Esophagus muscularis mucosa (tissue), 4 donors: Measurements from ENCODE around the gene S100A7A. TPM values are rescaled to one million over a fixed set of nuclear protein-coding genes. Genes with fewer than 3 reads are reported as not detected.

ENCODE experiments used
- DNase-seq: peaks from one replicate; pipeline ENCODE4 v3.0.0-alpha.2; 2017; ENCODE audit errors: extremely low spot score
- H3K27ac ChIP-seq, 4 donors: fragments of 200-600 bp; sonication (generic); replicated peaks in 1 of 4; 1 replicate in 3 of 4; 2 replicates in 1 of 4; pipeline ENCODE4 v1.5.1; 2016 to 2019; ENCODE audit warnings: mild to moderate bottlenecking in 1 of 4
- H3K27me3 ChIP-seq, 4 donors: fragments of 200-600 bp; sonication (generic); one replicate each; pipeline versions ENCODE4 v1.5.1 to v1.6.0; 2016 to 2019
- H3K36me3 ChIP-seq, 4 donors: fragments of 200-600 bp; sonication (generic); one replicate each; pipeline ENCODE4 v1.5.1; 2016 to 2019
- H3K4me1 ChIP-seq, 4 donors: fragments of 200-600 bp; sonication (generic); one replicate each; pipeline ENCODE4 v1.5.1; 2016 to 2019
- H3K4me3 ChIP-seq, 4 donors: fragments of 200-600 bp; sonication (generic); 1 replicate in 2 of 4; 2 replicates in 2 of 4; pipeline ENCODE4 v1.5.1; 2016 to 2019; ENCODE audit warnings: mild to moderate bottlenecking in 4 of 4, moderate library complexity in 1 of 4
- H3K9me3 ChIP-seq, 4 donors: fragments of 200-600 bp; sonication (generic); 1 replicate in 3 of 4; 2 replicates in 1 of 4; pipeline ENCODE4 v1.5.1; 2016 to 2019
- EP300 ChIP-seq: sonication (generic); formaldehyde crosslinking; IDR thresholded peaks from one replicate; pipeline ENCODE4 v1.6.1; 2017; ENCODE audit warnings: antibody characterized with exemption
- POLR2A ChIP-seq: fragments of 450-650 bp; IDR thresholded peaks from one replicate; pipeline ENCODE4 v1.6.1; 2017; ENCODE audit warnings: antibody characterized with exemption, moderate library complexity, mild to moderate bottlenecking, low read depth
- POLR2AphosphoS5 ChIP-seq, 2 donors: sonication (generic); formaldehyde crosslinking; IDR thresholded peaks; one replicate each; pipeline ENCODE4 v1.6.1; 2017; ENCODE audit warnings: antibody characterized with exemption in 2 of 2
- WGBS: methylation state at CpG from one replicate; pipeline ENCODE4 v1.1.5; 2018; 5-methylcytosine and 5-hydroxymethylcytosine counted together
- intact Hi-C: fragments of 100-400 bp; cut with DNase I; formaldehyde crosslinking; loops from one replicate; pipeline ENCODE4 v1.15.1; 2023
- total RNA-seq, 4 donors: library from RNA; depleted of rRNA; stranded (reverse); fragments of >200 nt; gene quantifications; one replicate each; pipeline versions ENCODE4 v1.1.0 to v1.2.1, GENCODE V29; 2016
- TF ChIP-seq, protein P1 (sequence below), 3 experiments: fragments of 200-600 bp in 2 of 3; fragments of 450-650 bp in 1 of 3; sonication (generic) in 2 of 3; IDR thresholded peaks; one replicate each; pipeline ENCODE4 v1.5.1; 2017 to 2019; ENCODE audit warnings: antibody characterized with exemption in 3 of 3, mild to moderate bottlenecking in 2 of 3, moderate library complexity in 1 of 3

S100A7A gene
- total RNA-seq, 4 donors from 2014 or later = not detected

GRCh38 chr1:153437236-153437635 lies 20.9 kb downstream of the S100A7A start:
- TF ChIP-seq, protein P1, sequence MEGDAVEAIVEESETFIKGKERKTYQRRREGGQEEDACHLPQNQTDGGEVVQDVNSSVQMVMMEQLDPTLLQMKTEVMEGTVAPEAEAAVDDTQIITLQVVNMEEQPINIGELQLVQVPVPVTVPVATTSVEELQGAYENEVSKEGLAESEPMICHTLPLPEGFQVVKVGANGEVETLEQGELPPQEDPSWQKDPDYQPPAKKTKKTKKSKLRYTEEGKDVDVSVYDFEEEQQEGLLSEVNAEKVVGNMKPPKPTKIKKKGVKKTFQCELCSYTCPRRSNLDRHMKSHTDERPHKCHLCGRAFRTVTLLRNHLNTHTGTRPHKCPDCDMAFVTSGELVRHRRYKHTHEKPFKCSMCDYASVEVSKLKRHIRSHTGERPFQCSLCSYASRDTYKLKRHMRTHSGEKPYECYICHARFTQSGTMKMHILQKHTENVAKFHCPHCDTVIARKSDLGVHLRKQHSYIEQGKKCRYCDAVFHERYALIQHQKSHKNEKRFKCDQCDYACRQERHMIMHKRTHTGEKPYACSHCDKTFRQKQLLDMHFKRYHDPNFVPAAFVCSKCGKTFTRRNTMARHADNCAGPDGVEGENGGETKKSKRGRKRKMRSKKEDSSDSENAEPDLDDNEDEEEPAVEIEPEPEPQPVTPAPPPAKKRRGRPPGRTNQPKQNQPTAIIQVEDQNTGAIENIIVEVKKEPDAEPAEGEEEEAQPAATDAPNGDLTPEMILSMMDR (IDR thresholded peaks at IDR 0.05) = no peak
- no peak for TF ChIP-seq POLR2A
- no peak overlapping the region for H3K4me3 ChIP-seq
- H3K36me3 ChIP-seq = no peaks in the 10 kb centered on the region
- no peak for DNase-seq
- intact Hi-C loops = no loop called here
- 82% methylated on average over 4 of the region's 4 CpGs for WGBS
- no peak overlapping the region for H3K27ac ChIP-seq
- H3K4me1 ChIP-seq = no peaks in the 10 kb centered on the region
- H3K9me3 ChIP-seq = no peaks in the 10 kb centered on the region
- peaks cover 0 to 23% (median 0%) of the 10 kb centered on the region in 4 donors for H3K27me3 ChIP-seq

DNA sequence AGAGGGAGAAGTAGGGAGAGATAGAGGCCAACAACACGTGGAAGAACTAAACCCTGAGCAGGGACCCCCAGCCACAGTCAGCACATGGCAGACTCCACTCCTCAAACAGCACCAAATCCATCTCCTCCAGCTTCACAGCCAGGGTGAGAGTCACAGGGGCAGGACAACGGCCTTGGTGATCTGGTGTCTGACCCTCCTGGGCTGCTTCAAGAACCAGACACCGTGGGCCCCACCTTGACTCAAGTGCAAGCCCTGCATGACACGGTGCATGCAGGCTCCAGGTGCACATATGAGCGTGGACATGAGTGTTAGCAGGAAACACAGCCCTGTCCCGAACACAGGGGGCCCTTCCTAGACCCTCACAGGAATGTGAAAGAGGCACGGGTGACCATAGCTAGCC lies 22.3 kb downstream of the S100A7A start:
- WGBS = 83% methylated on average over 6 of the region's 7 CpGs

DNA sequence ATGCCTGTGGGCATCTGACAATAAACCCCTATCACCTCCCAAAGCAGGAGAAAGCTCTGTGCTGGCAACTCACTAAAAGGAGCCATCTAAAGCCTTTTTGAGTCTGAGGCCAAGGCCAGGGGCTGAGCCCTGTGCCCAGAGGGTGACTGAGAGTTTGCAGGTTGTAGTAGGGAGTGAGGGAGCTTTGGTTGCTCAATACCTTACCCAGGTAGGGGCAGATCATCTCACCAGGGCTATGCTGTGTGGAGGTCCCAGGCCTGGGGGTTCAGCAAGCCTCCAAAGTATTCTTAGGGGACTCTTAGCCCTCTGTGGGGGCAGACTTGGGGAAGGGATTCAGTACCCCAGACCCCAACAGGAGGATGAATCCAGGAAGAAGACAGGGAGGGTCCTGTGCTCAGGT lies 23.0 kb downstream of the S100A7A start:
- DNase-seq = no peak

More for the DNA sequence above, 22.3 kb downstream of the S100A7A start:
- no peak for DNase-seq
- H3K27me3 ChIP-seq = peaks cover 0 to 27% (median 0%) of the 10 kb centered on the region in 4 donors
- intact Hi-C loops = no loop called here
- H3K9me3 ChIP-seq = no peaks in the 10 kb centered on the region
- H3K4me1 ChIP-seq = no peaks in the 10 kb centered on the region
- TF ChIP-seq POLR2AphosphoS5 (IDR thresholded peaks at IDR 0.05) (no peak), POLR2A (no peak), EP300 (no peak)
- TF ChIP-seq, protein P1 (IDR thresholded peaks at IDR 0.05) = no peak
- no peak overlapping the region for H3K4me3 ChIP-seq
- no peak overlapping the region for H3K27ac ChIP-seq
- H3K36me3 ChIP-seq = no peaks in the 10 kb centered on the region

DNA sequence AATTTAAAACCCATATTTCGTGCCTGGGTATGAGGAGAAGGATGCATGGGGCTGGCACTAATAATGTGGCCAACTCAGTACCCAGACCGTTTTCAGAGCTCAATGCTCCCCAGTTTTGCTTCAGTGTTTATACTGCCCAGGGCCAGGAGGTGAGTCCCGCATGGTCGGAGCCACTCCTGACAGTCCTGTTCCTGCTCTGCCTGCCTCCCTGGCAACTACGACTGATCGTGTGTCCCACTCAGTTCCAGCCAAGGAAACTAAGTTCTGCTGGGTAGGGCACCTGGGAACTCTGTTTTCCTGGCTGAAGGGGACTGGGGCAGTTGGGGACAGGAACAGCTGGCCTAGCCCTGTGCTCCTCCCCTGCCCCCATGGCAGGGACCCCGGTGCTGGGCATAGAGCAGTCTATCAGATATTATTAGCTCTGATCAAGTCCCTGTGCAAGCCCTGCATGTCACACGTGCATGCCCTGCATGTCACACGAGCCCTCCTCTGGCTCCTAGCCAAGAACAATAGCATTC lies 25.0 kb downstream of the S100A7A start:
- H3K4me3 ChIP-seq = no peak overlapping the region
- H3K9me3 ChIP-seq = no peaks in the 10 kb centered on the region
- intact Hi-C loops = no loop called here
- peaks cover 0 to 32% (median 0%) of the 10 kb centered on the region in 4 donors for H3K27me3 ChIP-seq
- 73% methylated on average over 9 of the region's 9 CpGs for WGBS
- TF ChIP-seq POLR2AphosphoS5 (IDR thresholded peaks at IDR 0.05) (no peak), EP300 (no peak), POLR2A (no peak)
- TF ChIP-seq, protein P1 (IDR thresholded peaks at IDR 0.05) = no peak
- H3K36me3 ChIP-seq = no peaks in the 10 kb centered on the region
- H3K4me1 ChIP-seq = no peaks in the 10 kb centered on the region
- DNase-seq = no peak
- no peak overlapping the region for H3K27ac ChIP-seq

More for the DNA sequence above, 23.0 kb downstream of the S100A7A start:
- TF ChIP-seq POLR2AphosphoS5 (IDR thresholded peaks at IDR 0.05) = no peak
- no peak for TF ChIP-seq EP300
- TF ChIP-seq POLR2A = no peak
- TF ChIP-seq, protein P1 (IDR thresholded peaks at IDR 0.05) = no peak
- Histone ChIP-seq H3K27ac (no peak overlapping the region), H3K9me3 (no peaks in the 10 kb centered on the region), H3K36me3 (no peaks in the 10 kb centered on the region), H3K4me1 (no peaks in the 10 kb centered on the region), H3K4me3 (no peak overlapping the region), H3K27me3 (peaks cover 0 to 27% (median 0%) of the 10 kb centered on the region in 4 donors)
- intact Hi-C loops = no loop called here

- no peak overlapping the region for H3K27ac ChIP-seq
- WGBS = 65% methylated on average over 1 of the region's 4 CpGs
These were observed 27.2 kb downstream of the S100A7A start for GRCh38 chr1:153443486-153443885.

More at GRCh38 chr1:153443486-153443885, 27.2 kb downstream of the S100A7A start:
- intact Hi-C loops = no loop called here
- no peaks in the 10 kb centered on the region for H3K9me3 ChIP-seq
- H3K4me3 ChIP-seq = no peak overlapping the region
- H3K36me3 ChIP-seq = no peaks in the 10 kb centered on the region
- TF ChIP-seq EP300 (no peak), POLR2A (no peak), POLR2AphosphoS5 (IDR thresholded peaks at IDR 0.05) (no peak)
- TF ChIP-seq, protein P1 (IDR thresholded peaks at IDR 0.05) = no peak
- no peaks in the 10 kb centered on the region for H3K4me1 ChIP-seq
- peaks cover 0 to 27% (median 0%) of the 10 kb centered on the region in 4 donors for H3K27me3 ChIP-seq
- no peak for DNase-seq
